Measurements from ENCODE around the gene NOX3. TPM values are rescaled to one million over a fixed set of nuclear protein-coding genes. Genes with fewer than 3 reads are reported as not detected.

Gene NOX3
- total and polyA plus RNA-seq, 2 donors (not counting 1 experiment from before 2014, with no cell fraction given) = not detected

- Histone ChIP-seq H2AFZ (ENCODE audit: insufficient read depth, low read depth, low read length, poor library complexity, severe bottlenecking) (no peak overlapping the region), H3K36me3 (replicated peaks in 1 of 2; ENCODE audit: control extremely low read depth in 1 of 2, control insufficient read depth in 1 of 2, extremely low read depth in 1 of 2, insufficient read depth in 2 of 2, low read length in 1 of 2) (no peaks in the 10 kb centered on the region), H3K27ac (ENCODE audit: low read length in 2 of 2) (no peak overlapping the region), H3K4me2 (replicated peaks; ENCODE audit: low read depth, low read length, poor library complexity, severe bottlenecking) (no peak overlapping the region), H3K79me2 (ENCODE audit: control insufficient read depth, insufficient read depth, low read length) (no peaks in the 10 kb centered on the region), H3K9ac (ENCODE audit: low read length) (no peak overlapping the region), H4K20me1 (ENCODE audit: control insufficient read depth, insufficient read depth, low read length, poor library complexity, severe bottlenecking) (no peaks in the 10 kb centered on the region), H3K4me3 (ENCODE audit: control extremely low read depth in 1 of 5, extremely low read depth in 1 of 5, insufficient read depth in 1 of 5, low read depth in 2 of 5, low read length in 4 of 5) (no peak overlapping the region), H3K27me3 (replicated peaks in 1 of 4; ENCODE audit: control extremely low read depth in 1 of 4, control insufficient read depth in 3 of 4, insufficient read depth in 4 of 4, low read length in 3 of 4) (no peaks in the 10 kb centered on the region), H3K4me1 (ENCODE audit: control insufficient read depth in 2 of 2, insufficient read depth in 2 of 2, low read length in 2 of 2) (peaks cover 0 to 3% of the 10 kb centered on the region in 2 donors), H3K9me3 (ENCODE audit: control extremely low read depth in 1 of 3, control insufficient read depth in 2 of 3, insufficient read depth in 1 of 3, low read length in 2 of 3) (peaks cover 0 to 6% (median 0%) of the 10 kb centered on the region in 3 donors)
- ATAC-seq (ENCODE audit: low read depth) = no peak
- ChIA-PET POLR2A (no interaction called here), CTCF (no interaction called here)
- H3K4me1 Mint-ChIP-seq = peaks cover 6% of the 10 kb centered on the region
- no peaks in the 10 kb centered on the region for H3K27me3 Mint-ChIP-seq
- no peak for DNase-seq
- TF ChIP-seq EZH2 (IDR thresholded peaks at IDR 0.05; ENCODE audit: borderline replicate concordance, insufficient read depth, low read depth, low read length, poor library complexity, severe bottlenecking) (no peak), CTCF (IDR thresholded peaks at IDR 0.05) (no peak)
- 100% methylated on average over 1 of the region's 5 CpGs for WGBS (ENCODE audit: insufficient coverage)
- no peak overlapping the region for H3K4me3 Mint-ChIP-seq
- H3K9me3 Mint-ChIP-seq (ENCODE audit: insufficient read depth) = no peaks in the 10 kb centered on the region
- no peak overlapping the region for H3K27ac Mint-ChIP-seq
- intact Hi-C loops (cut with micrococcal nuclease) = no loop called here
Observed at GRCh38 chr6:155383913-155384312, 71.7 kb downstream of the NOX3 start.

GRCh38 chr6:155382338-155382685, 73.3 kb downstream of the NOX3 start:
- Mint-ChIP-seq H3K27ac (no peak overlapping the region), H3K4me3 (no peak overlapping the region), H3K27me3 (no peaks in the 10 kb centered on the region), H3K9me3 (ENCODE audit: insufficient read depth) (no peaks in the 10 kb centered on the region), H3K4me1 (peaks cover 3% of the 10 kb centered on the region)
- Histone ChIP-seq H3K27me3 (replicated peaks in 1 of 4; ENCODE audit: control extremely low read depth in 1 of 4, control insufficient read depth in 3 of 4, insufficient read depth in 4 of 4, low read length in 3 of 4) (no peaks in the 10 kb centered on the region), H4K20me1 (ENCODE audit: control insufficient read depth, insufficient read depth, low read length, poor library complexity, severe bottlenecking) (no peaks in the 10 kb centered on the region), H3K4me3 (ENCODE audit: control extremely low read depth in 1 of 5, extremely low read depth in 1 of 5, insufficient read depth in 1 of 5, low read depth in 2 of 5, low read length in 4 of 5) (no peak overlapping the region), H3K27ac (ENCODE audit: low read length in 2 of 2) (no peak overlapping the region), H3K36me3 (replicated peaks in 1 of 2; ENCODE audit: control extremely low read depth in 1 of 2, control insufficient read depth in 1 of 2, extremely low read depth in 1 of 2, insufficient read depth in 2 of 2, low read length in 1 of 2) (no peaks in the 10 kb centered on the region), H3K79me2 (ENCODE audit: control insufficient read depth, insufficient read depth, low read length) (no peaks in the 10 kb centered on the region), H3K9me3 (ENCODE audit: control extremely low read depth in 1 of 3, control insufficient read depth in 2 of 3, insufficient read depth in 1 of 3, low read length in 2 of 3) (peaks cover 0 to 6% (median 0%) of the 10 kb centered on the region in 3 donors), H3K4me2 (replicated peaks; ENCODE audit: low read depth, low read length, poor library complexity, severe bottlenecking) (no peak overlapping the region), H3K4me1 (ENCODE audit: control insufficient read depth in 2 of 2, insufficient read depth in 2 of 2, low read length in 2 of 2) (no peaks in the 10 kb centered on the region), H2AFZ (ENCODE audit: insufficient read depth, low read depth, low read length, poor library complexity, severe bottlenecking) (no peak overlapping the region), H3K9ac (ENCODE audit: low read length) (no peak overlapping the region)
- WGBS (ENCODE audit: insufficient coverage) = no CpG with 5 or more reads among the region's 3 CpGs
- ChIA-PET POLR2A (no interaction called here), CTCF (no interaction called here)
- DNase-seq (no peak), ATAC-seq (ENCODE audit: low read depth) (no peak)
- TF ChIP-seq EZH2 (IDR thresholded peaks at IDR 0.05; ENCODE audit: borderline replicate concordance, insufficient read depth, low read depth, low read length, poor library complexity, severe bottlenecking) = no peak
- no peak for TF ChIP-seq CTCF (IDR thresholded peaks at IDR 0.05)
- intact Hi-C loops (cut with micrococcal nuclease) = no loop called here

All from B cell (primary cell).